ENCODE measurements around the gene SHB.

DNA sequence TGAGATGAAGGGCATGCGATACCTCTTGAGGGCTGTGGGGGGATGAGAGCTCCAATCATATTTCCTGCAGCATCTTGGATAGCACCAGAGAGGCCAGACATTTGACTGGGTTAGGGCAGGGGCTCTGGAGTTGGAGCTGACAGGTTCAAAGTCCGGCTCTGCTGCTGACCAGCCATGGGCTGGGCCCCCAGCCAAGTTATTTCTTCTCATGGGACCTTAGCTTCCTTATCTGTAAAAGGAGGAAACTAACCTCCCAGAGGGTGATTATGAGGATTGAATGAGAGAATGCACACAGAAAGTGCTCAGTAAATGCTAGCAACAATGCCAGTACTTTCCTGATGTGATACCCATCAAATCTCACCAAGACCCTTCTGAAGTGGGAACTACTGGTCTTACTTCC, 99.9 kb downstream of the SHB start:
- TF ChIP-seq CTCF (IDR thresholded peaks at IDR 0.05; ENCODE audit: poor library complexity) (no peak), EZH2phosphoT487 (IDR thresholded peaks at IDR 0.05; ENCODE audit: low read depth, severe bottlenecking, unreplicated experiment) (no peak), EZH2 (IDR thresholded peaks at IDR 0.05; ENCODE audit: borderline replicate concordance) (no peak)
